NCI-H774 (cell line): ENCODE results near the gene ZNF32.

Source experiments
- DNase-seq: peaks from one replicate; lab custom pipeline; 2025; lab: John Stamatoyannopoulos, UW

The ZNF32 gene

GRCh38 chr10:43648398-43649184 is at the start of gene ZNF32:
ZNF32 (minus strand) TSS chr10:43648881; CDS start chr10:43646133, 2,748 bp downstream.
- DNase-seq, result peak; percentile 84

- DNase-seq, result no peak
Observed at GRCh38 chr10:43698156-43698555, 49.5 kb upstream of the ZNF32 start.

DNA sequence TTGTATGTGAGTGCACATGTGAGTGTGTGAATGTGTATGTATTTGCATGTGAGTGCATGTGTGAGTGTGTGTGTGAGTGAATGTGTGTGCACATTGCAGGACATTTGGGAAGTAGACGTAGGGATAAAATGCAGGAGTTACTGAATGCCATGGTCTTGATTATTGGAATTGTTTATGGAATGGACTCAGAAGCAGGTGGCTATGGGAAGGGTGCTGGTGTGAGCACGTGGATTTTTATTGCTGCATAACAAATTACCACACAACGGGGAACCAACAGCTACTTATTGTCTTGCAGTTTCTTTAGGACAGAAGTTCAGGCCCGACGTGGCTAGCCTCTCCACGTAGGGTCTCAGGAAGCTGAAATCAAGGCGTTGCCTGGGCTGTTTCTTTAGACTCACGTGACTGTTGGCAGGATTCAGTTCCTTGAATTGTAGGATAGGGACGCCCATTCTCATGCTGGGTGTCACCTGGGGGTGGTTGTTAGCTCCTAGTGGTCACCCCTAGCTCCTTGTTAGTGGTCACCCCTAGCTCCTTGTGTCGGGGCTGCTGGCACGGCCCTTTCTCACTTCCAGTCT is 48.3 kb upstream of the ZNF32 start:
- DNase-seq, result no peak

DNA sequence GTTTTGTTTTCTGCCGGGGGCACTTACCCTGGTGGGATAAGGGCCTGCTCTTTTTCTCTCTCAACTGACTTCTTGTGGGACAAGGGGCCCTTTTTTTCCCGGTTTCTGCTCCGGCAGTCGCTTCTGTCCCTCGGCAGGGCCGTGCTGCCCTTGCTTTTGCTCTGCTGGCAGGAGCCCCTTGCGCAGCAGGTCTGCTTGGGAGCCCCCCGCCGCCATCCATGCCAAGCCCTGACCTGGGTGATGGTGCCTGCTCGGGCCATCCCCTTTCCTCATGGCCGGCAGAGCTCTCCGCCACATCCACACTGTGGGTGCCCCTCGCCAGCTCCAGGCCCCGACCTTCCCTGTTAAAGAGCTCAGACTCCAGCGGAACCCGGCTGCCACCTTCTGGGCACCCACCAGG is 47.0 kb upstream of the ZNF32 start:
- DNase-seq, result no peak

GRCh38 chr10:43695321-43695720 is 46.6 kb upstream of the ZNF32 start:
- no peak for DNase-seq

- DNase-seq, result no peak
Observed at GRCh38 chr10:43694526-43694925, 45.8 kb upstream of the ZNF32 start.

DNA sequence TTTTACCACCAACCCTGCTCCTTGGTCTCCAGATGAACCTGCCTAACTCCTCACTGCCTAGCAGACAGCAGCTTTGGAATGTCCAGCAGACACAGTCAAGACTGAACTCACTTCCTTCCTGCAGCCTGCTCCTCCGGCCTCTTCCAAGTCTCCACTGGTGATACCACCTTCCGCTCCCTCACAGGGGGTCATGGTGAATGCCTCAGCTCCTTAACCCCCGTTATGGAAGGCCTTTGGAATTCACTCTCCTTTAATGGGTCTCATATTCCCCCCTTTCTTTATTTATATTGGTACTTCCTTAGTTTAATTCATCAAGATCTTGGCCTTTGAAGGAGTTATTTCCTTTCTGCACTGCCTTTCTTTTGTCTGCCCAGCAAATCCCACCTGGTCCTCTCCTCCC is 44.9 kb upstream of the ZNF32 start:
- DNase-seq, result no peak

DNA sequence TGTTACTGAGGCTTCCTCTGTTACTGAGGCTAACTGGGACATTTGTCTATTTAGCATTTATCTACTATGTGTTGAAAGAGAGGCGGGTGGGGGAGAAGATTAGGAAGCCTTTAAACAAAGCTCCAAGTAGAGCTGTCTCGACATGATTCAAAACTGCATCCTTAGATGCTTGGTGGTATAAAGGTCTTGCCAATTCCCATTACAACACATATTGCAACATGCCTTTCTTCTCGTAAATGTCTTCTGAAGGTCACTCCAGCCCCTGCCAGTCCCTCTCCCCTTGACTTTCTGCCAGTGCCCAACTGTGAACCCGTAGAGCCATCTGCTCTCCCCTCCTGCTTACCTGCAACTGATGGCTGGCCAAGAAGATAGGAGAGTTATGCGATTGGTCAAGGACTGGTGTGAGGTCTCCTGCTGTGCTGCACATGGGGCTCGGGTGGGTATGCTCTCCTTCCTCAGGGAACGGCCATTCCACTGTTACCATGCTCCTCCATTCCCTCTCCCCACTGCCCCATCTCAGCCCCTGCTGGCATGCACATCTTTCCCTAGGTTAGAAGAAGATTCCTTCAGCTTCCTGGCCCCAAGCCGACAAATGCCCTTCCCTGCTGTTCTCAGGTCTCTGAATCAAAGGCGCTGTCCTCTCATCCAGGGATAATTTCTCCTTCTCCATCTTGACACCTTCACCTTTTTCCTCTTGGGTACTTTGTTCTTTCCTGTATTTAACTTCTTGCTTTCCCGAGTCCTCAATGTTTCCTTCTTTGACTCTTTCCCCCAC is 43.6 kb upstream of the ZNF32 start:
- no peak for DNase-seq

DNA sequence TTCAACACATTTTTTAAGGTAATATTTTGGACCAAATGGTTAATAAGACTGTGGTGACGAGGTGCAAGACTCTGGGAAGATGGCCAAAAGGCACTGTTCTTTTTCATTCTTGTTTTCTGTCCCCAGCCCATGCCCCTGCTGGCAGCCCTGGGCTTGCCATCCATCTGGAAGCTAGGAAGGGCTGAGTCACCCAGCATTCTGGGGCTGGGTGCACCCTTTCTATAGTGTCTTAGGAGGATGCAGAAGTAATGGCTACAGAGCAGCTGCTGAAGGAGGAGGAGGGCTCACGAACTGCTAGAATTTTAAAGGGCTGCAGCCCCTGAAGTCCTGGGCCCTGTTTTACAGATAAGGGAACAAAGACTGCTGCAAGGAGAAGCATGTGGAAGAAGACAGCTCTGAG is 42.8 kb upstream of the ZNF32 start:
- DNase-seq, result no peak

DNA sequence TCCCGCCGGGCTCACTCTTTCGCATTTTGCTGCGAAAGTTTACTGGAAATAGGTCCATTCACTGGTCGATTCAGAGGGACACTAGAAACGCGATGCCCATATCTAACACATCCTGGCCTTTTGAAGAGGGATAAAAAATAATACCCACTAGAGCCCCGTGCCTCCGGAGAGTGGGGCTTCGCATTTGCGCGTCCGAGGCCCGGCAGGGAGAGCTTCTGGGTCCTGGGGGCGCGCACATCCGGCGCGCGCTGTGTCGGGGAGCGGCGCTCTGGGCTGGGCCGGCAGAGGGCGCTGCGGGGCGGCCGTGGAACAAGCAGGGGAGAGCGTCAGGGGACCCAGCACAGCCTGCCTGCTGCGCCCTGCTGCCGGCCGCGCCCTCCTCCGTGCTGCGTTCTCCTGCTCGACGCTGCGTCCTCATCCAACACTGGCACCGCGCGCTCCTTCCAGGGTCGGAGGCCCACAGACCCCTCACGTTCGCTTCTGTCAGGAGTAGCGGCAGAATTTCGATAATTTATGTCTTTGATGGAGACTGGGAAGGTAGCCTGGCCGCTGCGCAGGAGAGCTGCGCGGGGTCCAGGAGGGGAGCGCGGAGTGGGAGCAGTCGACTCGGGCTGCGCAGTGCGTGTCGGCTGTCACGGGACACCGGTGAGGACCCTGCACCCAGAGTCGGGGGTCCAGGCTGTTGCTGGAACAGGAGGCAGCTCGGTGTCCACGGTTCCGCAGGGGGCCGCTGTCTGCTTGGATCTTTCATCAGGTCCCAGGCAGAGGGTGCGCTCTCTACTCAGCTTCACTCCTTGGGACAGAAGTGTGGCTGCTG is 41.5 kb upstream of the ZNF32 start:
- peak; percentile 70 for DNase-seq

GRCh38 chr10:43689618-43689954 is 40.9 kb upstream of the ZNF32 start:
- DNase-seq, result peak; percentile 17

DNA sequence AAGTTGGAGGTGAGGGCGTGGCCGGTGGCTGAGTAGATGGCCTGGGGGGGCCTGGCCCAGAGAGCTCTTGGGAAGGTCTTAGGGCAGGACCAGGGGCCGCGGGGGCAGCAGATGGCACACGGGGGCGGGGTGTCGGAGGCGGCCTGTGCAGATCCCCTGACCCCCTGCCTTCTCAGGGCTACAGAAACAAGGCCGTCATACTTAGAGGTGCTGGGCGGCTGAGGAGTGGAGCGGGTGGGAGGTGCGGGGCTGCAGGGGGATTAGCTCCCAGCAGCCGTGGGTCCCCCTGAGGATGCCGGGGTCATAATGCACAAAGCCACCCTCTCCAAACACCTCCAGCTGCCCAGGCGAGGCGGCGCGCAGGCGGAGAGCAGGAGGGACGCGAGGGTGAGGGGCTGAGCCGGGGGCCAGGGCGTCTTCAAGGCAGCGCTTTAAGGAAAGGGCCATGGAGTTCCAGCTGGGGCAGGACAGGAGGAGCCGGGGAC is 40.4 kb upstream of the ZNF32 start:
- no peak for DNase-seq

DNA sequence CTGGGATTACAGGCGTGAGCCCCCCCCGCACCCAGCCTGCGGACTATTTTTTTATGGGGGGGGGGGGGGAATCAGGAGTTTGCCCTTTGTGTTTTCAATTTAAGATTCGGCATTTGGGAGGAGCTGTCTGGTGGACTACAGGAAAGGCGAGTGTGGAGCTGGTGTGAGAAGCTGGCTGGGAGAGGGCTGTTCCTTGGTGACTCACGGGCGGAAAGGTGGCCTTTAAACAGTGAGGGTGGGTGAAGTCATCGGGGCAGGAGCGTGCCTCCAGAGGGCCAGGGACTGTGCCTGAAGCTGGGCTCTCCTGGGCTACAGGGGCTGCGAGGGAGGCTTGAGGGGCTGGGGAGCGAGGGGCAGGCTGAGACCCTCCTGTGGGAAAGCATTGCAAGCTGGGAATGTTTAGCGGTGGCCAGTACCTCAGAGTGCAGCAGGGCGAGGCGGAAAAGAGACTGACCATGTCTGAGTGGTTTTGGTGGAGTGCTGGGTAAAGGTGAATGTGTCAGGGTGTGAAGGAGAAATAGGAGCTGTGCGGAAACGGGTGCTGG is 39.7 kb upstream of the ZNF32 start:
- no peak for DNase-seq

- DNase-seq, result no peak
Observed at GRCh38 chr10:43687373-43687772, 38.7 kb upstream of the ZNF32 start.

DNA sequence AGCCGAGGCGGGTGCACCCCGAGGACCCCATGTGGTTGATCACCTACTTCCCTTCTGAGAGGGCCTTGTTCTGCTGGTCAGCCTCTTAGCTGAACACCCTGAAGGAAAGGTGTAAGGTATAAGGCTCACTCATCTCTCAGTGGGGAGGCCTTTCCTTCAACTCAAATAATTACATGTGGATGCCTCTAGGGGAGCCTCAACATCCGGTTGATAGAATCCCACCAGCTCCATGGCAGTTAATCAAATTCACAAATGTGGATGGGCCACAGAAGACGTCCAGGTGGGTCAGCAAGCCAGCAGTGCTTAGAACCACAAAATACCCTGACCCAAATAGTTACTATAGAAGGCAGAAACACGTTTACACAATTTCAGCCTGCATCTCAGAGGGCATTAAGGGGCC is 37.7 kb upstream of the ZNF32 start:
- DNase-seq, result no peak

DNA sequence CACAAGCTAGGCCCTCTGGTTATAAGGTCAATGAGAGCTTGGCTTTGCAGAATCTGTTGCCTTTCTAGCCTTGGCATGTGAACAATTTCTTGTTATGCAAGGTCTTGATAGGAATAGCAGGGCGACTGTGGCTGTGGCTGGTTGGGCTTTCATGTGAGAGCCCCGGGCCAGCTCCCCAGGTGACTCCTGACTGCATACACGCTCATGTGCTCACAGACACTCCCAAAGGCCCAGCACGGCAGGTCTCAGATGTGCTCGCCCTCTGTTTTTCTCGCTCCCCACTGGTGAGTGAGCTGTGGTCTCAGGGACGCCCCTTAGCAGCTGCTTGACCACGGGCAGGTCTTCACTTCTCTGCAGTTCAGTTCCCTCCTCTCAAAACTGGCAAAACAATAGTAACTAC is 37.1 kb upstream of the ZNF32 start:
- DNase-seq, result no peak

DNA sequence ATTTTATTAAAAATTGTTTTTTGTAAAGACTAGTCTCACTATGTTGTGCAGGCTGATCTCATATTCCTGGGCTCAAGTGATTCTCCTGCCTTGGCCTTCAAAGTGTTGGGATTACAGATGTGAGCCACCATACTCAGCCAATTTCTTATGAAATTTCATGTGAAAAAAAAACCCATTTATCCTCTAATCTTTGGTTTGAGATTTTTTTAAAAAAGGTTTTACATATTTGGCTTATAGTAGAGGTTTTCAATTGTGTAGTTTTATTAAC is 35.5 kb upstream of the ZNF32 start:
- no peak for DNase-seq

- DNase-seq, result no peak
Observed at GRCh38 chr10:43683451-43684291, 35.0 kb upstream of the ZNF32 start.

- DNase-seq, result no peak
Observed at GRCh38 chr10:43682956-43683355, 34.3 kb upstream of the ZNF32 start.

- no peak for DNase-seq
Observed at GRCh38 chr10:43681721-43682120, 33.0 kb upstream of the ZNF32 start.

DNA sequence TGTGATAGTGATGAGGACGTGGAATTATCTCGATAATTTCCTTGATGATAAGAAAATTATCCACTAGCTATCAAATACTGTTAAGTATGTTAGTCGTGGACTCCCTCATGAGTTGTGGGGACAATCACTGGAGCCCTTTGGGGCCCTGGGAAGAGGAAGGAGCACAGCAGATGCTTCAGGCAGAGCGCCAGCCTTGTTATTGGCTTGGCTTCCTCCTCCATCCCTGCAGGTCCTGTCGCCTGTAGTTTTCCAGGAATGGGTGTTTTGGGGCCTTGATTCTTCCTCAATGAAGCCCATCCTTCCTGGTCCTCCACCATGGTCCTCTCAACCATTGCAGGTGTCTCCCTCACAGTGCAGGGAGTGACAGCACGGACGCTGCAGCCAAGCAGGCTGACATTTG is 32.5 kb upstream of the ZNF32 start:
- no peak for DNase-seq
